Central memory CD4-positive, alpha-beta T cell (primary cell): ENCODE measurements around the gene ZNF830.
"Not testable (repeated sequence)": the region's sequence is repeated elsewhere in the genome, so short reads cannot be mapped to it uniquely, and the experiment has no call there.

Source experiments
- DNase-seq: peaks from one replicate; pipeline ENCODE4 v3.0.0; 2022
- total RNA-seq, 3 experiments: gene quantifications; one replicate each; lab custom pipeline; 2026; lab: John Stamatoyannopoulos, UW

The ZNF830 gene, protein sequence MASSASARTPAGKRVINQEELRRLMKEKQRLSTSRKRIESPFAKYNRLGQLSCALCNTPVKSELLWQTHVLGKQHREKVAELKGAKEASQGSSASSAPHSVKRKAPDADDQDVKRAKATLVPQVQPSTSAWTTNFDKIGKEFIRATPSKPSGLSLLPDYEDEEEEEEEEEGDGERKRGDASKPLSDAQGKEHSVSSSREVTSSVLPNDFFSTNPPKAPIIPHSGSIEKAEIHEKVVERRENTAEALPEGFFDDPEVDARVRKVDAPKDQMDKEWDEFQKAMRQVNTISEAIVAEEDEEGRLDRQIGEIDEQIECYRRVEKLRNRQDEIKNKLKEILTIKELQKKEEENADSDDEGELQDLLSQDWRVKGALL
- 30.9 to 43.6 (median 40.4) reads per million in 3 experiments for total RNA-seq

DNA sequence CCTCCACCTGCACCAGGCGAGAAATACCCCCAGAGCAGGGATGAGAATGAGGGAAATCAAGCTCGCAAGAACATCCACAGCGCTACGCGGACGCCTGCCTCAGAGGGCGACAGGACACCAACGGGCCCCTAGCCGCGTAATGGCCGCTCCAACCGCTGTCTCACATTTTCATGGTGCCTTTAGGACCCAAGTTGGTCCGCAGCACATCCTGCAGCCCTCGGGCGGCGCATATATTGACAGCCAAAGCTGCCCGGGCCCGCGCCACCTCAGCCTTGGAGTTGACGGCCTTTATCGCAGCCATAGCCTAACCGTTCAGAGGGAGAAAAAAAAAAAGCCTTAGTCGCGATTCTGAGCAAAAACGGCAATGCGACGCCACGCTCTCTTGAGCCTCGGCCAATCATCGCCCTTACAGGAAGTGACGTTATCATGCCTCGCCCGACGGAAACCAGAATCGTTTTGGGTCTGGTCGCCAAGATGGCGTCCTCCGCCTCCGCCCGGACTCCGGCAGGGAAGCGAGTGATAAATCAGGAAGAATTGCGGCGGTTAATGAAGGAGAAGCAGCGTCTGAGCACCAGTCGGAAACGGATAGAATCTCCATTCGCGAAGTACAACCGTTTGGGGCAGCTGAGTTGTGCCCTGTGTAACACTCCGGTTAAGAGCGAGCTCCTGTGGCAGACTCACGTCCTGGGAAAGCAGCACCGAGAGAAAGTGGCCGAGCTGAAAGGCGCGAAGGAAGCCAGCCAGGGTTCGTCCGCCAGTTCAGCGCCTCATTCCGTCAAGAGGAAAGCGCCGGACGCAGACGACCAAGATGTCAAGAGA lies at the start of gene ZNF830, which contains the start of gene CCT6B:
TSS of gene ZNF830 (plus strand) at position 448 of the 819 bp plus-strand sequence. CDS start at position 475, 27 bp downstream.
TSS of gene CCT6B (minus strand) at position 368 of the 819 bp plus-strand sequence. CDS start at position 301, 67 bp downstream.
- DNase-seq: peak; percentile 91

DNA sequence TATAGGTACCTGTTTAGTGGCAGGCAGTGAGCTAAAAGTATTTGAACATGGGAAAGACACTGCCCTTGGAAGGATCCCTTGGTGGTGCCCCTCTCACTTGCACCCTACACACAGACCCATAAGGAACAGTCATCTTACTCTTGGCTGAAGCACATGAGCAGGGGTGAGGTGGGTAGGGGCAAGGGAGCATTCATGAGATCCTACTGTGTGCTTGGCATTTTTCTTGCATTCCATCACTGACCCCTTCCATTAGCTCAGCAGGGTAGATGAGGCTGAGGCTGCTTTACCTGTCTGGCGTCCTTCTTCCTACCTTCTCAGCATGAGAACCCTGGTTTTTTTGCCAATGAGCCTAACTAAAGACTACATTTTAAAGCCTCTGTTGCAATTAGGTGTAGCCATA lies 48.3 kb upstream of the ZNF830 start:
- no peak for DNase-seq

DNA sequence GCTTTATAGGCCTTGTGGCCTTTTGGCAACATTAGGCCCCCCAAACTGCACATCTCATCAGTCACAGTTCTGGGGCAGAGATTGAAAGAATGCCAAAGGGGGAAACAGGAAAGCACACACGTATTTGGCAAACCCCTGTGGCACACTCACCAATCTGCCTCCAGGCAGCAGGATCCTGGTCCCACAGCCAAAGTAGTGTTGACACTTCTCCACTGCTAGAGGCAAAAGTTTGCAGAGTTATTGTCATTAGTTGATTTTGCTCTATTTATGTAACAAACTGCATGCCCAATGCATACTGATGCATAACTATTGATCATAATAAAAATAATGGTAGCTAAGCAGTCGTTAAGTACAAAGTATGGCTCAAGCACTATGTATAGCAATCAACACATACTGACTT lies 45.2 kb upstream of the ZNF830 start:
- DNase-seq: no peak

DNA sequence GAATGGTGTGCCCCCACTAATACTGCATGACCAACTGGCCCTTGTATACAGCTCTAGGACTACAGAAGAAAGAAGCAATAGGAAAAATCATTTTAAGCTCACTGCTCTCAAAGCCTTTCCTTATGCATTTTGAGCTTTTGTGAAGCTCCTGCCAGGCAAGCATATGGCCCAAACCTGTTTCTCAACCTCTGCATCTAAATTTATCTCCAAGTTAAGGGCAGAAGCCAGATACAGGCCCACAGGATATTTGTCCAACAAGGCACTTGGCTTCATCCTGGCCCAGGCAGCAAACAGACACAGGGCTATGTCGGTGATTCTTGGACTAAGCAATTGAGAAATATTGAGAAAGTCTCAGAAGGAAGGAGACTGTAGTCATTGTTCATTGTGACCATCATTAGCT lies 44.0 kb upstream of the ZNF830 start:
- no peak for DNase-seq

DNA sequence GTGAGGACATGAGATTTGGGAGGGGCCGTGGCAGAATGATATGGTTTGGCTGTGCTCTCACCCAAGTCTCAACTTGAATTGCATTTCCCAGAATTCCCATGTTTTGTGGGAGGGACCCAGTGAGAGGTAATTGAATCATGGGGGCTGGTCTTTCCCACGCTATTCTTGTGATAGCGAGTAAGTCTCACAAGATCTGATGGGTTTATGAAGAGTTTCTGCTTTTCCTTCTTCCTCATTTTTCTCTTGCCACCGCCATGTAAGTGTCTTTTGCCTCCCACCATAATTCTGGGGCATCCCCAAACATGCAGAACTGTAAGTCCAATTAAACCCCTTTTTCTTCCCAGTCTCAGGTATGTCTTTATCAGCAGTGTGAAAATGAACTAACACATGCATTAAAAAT lies 40.7 kb upstream of the ZNF830 start:
- no peak for DNase-seq

DNA sequence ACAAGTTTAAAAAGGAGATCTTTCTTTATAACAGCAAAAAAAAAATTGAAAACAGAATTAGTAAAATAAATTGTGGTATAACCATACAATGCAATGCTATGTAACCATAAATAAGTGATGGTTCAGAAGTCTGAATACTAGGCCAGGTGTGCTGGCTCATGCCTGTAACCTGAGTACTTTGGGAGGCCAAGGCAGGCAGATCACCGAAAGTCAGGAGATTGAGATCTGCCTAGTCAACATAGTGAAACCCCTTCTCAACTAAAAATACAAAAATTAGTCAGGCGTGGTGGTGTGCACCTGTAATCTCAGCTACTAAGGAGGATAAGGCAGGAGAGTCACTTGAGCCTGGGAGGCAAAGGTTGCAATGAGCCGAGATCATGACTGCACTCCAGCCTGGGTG lies 34.7 kb upstream of the ZNF830 start:
- no peak for DNase-seq

DNA sequence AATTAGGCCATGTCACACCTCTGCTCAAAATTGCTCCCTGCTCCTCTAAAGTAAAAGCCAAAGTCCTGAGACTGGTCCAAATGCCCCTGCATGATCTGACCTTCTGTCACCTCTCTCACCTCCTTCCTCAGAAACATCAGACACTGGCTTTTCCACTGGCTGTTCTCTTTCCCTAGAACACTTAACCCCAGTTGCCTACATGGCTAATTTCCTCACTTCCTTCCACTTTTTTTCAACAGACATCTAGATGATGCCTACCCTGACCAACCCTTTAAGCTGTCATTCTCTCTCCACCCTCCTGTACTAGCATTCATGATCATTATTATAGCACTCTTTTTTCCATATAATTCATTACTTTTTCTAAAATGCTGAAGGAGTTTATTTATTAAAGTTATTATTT lies 31.1 kb upstream of the ZNF830 start:
- no peak for DNase-seq

DNA sequence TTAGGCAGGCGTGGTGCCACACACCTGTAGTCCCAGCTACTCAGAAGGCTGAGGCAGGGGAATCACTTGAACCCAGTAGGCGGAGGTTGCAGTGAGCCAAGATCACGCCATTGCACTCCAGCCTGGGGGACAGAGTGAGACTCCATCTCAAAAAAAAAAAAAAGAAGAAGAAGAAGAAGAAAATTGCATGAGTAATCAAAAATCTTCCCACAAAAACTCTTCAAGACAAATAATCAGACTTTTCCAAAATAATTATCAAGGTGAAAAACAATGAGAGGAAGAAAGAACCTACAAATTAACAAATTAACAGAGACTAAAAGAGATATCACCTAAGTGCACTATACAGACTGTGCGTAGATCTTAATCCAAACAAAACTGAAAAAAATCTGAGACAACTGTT lies 10.6 kb upstream of the ZNF830 start:
- DNase-seq: not testable (repeated sequence)

DNA sequence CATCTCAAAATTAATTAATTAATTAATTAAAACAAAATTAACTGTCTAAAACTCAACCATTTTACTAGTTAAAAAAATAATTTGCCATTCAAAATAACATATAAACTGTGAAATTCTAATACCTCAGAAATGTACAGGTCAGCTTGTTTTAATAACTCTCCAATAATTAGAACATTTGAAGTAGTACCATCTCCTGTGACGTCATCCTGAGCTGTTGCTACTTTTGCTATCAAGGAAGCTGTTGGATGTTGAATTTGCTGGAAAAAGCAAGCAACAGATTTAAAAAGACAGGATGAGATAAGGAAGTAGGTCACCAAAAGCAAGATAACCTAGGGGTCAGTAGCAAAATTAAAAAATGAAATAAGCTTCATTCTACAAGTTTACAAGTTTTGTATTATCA lies 2.9 kb upstream of the ZNF830 start:
- no peak for DNase-seq

DNA sequence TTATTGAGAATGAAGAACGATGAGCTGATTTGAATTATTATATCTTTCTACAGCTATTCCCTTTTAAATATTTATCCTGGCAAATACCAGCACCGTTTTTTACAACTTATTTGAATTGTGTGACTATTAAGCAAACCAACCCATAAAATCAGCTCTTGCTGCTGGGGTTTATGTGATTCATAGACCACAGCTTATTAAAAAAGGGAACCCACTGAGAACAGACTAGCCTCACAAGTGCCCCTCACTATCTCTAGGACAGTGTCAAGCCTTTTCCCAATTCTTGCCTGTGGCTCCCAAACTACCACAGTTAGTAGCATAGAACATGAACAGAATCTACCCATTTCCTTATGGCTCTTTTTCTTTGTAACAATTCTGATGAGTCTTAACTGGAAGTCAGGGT lies 12.8 kb downstream of the ZNF830 start:
- DNase-seq: no peak

DNA sequence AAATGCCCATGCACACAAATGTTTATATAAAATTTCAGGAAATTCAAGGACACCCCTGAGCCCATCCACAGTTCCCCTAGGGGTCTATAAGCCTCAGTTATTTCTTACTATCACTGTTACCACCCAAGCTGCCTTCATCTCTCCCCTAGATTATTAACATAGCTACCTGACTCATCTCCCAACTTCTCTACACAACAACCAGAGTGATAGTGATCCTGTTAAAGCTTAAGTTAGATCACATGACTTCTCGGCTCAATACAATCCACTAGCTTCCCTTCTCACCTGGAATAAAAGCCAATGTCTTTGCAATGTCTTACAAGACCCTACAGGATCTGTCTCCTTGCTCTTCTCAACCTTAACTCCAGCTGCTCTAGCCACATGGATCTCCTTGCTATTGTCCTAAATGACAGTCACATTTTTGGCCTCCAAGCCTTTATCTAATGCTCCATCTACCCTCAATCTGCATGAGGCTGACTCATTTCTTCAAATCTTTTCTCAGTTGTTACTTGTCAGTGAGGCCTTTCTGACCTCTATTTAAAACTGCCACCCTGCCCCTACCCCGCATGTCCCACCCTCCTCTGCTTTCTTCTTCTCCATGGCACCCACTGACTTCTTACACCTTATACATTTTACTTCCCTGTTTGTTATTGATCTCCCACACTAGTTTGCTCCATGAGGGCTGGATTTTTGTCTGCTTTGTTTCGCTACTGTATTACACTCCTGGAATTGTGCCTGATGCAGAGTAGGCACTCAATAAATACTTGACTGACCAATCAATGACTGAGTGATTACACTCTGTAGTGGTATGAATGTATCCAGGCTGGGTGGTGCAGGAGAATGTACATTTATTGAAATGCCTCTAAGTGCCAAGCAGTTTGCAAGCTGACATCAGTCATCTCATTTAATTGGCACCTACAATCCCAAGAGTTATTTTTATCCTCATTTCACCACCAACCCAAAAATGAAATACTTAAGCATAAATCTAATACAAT lies 13.8 kb downstream of the ZNF830 start:
- DNase-seq: no peak

DNA sequence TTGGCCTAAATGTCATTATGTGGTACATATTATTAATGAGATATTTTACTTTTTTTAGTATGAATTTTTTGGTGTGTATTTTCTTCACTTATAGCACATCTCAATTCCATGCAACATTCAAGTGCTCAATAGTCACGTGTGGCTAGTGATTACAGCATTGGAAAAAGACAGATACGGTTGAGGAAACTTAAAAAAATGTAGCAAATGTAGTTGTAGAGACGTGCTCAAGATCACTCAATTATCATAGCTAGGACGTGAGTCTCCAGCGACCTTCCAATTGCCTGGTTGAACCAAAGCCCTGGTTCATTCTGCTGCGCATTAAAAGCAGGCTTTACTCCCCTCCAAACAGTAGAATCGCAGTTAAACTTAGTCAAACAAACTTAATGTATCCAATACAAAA lies 17.8 kb downstream of the ZNF830 start:
- no peak for DNase-seq

DNA sequence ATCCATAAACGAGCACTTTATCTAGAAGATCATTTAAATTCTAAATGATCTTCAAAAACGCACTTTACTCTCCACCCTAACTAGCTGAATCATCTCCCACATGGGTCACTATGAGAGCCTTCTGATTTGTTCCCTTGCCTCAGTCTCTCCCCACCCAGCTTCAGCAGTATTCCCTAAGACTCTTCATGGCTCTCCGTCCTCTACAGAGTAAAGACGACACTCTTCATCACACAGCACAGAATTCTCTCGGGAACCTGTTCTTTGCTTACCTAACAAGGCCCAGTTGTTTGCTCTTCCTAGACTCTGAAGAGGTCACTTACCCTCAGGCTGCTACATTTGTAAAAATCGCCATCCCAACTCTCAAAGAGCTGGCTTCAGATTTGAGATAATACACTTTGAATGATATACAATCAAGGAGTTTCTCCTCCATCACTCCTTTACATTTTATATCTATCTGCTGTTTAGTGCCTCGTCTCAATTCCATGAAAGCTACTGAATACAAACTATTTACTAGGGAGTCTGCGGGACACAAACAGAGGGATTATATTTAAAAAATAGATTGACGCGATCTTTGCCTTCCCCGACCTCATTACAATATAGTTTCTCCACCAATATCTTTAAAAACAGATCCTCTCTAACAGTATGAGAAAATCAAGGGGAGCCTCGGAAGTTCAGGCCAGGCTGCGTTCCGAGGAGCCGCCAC lies 18.5 kb downstream of the ZNF830 start:
- no peak for DNase-seq

DNA sequence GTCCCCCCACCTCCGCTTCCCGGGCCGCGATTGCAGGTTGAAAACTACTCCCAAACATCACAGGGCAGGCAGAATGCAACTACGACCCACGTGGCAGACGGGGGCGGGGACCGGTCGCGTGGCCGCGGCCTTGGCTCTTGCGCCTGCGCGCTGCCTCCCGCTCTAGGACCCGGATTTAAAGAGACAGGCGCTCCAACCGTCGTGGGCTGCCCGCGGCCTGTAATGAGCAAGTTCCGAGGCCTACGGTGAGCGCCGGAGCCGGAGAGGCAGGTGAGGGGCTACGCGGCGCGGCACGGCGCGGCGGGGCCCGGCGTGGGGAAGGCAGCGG lies 19.0 kb downstream of the ZNF830 start, which contains the start of gene LIG3:
TSS of gene LIG3 (plus strand) at position 160 of the 328 bp plus-strand sequence. CDS start 2,494 bp downstream, outside the sequence.
- DNase-seq: peak; percentile 92

DNA sequence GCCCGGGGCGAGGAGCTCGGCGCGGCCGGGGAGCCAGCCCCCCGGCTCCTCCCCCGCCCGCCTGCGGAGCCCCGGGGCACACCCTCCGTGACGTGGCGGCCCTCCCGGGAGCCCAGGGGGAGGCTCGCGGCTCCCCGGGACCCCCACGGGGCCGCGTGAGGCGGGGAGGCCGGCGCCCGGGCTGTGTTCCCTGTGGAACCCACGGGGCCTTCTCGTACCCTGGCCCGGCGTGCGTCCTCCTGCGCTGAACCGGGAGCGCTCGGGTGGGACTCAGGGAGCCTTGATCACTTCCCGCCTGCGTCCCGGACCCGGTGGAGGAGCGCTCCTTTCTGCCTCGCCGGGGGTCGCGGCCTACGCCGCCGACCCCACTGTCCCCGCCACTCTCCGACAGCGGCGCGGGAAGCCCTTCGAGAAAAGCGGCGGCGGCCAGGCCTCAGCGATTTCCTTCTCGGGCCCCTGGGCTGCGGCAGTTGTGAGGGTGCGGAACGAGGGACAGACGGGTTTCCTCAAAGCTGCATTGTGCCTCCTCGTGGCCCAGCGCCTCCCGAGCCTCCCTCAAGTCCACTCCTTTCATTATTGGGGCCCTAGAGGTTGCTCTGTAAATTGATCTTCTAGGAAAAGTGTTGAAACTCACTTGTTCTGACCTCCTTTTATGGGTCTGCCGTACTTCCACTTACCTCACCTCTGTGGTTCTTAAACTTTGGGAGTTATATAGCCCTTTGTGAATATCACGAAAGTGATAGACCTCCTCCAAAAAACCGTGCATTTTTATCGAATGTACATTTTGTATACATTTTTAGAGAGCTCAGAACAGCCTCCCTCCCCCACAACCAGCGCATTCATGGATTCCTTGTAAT lies 19.6 kb downstream of the ZNF830 start:
- peak; percentile 71 for DNase-seq

DNA sequence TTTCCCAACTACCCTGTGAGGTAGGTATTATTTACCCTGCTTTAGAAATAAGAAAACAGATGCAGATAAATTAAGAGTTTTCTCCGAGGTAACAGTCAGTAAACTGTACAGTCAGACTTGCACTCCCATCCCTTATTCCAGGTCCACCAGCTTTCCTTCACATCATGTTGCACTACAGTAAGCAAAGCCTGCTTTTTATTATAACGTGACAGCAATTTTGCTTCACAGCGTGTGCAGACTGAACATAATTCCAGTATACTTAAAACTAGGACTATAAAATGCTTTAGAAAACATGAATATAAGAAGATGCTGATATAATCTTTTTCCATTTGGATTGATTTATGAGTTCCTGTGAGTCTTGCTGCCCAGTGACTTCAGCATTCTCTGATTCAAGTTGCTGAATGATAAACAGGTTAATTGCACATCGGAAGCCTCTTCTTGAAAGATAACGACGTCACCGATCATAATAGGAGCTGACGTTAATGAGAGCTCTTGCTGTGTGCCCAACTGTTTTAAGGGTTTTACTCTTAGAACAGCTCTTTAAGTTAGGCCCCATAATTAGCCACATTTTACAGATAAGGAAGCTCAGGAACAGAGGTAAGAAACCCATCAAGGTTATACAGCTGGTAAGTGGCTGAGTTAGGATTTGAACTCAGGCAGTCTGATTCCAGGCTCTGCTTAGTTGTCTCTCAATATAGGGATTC lies 20.4 kb downstream of the ZNF830 start:
- no peak for DNase-seq

DNA sequence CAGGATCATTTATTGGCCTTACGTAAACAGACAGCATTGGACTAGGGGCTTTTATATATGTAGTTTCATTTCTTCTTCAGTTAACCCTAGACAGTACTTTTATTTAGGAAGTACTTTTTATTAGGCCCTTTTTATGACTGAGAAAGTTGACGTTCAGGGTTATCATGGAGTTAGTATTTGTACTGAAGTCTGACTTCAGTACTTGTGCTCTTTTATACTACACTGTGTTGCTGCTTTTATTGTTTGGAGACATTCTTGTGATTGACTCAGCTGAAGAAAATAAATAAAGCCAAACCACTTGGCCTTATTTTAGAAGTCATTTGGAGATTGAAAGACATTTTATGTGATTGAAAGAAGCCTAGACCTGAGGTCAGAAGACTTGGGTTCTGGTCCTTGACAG lies 25.9 kb downstream of the ZNF830 start:
- DNase-seq: no peak

DNA sequence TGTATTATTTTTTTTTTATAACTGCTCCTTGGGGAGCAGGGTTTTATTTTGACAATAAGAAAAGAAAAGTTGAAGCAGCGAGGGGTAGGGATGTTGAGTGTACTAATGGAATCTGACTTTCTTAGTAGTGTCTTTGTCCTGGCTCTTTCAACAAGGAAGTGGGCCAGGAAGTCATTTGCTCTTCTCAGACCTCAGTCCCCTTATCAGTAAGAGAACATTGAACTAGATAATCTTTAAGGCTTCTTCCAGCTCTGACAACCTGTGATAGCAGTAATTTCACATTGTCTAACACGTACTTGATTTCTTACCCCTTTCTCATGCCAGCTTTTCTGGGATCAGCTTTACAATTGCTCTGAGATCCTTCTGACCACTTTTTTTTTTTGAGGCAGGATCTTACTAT lies 27.3 kb downstream of the ZNF830 start:
- DNase-seq: no peak

DNA sequence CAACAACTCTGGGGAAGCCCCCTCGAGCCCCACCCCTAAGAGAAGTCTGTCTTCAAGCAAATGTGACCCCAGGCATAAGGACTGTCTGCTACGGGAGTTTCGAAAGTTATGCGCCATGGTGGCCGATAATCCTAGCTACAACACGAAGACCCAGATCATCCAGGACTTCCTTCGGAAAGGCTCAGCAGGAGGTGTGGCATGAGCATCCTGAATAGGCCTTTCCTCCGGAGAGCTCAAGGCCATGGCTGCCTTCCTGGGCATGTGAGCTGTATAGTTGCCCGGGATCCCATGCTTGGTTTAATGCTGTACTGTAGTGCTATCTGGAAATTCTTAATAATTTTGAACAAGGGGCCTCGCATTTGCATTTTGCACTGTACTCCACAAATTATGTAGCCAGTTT lies 28.1 kb downstream of the ZNF830 start:
- no peak for DNase-seq

DNA sequence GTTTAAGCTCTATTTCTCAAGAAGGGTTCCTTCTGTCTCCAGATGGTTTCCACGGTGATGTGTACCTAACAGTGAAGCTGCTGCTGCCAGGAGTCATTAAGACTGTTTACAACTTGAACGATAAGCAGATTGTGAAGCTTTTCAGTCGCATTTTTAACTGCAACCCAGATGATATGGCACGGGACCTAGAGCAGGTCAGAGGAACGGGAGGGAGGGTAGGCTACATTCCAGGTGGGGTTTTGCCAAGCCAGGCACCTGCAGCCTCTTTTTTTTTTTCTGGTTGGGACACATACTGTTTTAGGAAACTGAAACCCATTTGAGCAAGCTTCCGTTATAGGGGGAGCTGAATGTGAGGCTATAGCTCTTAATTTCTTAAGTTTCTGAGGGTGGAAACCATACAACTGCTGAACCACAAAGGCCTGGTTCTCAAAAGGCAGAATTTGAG lies 29.6 kb downstream of the ZNF830 start:
- no peak for DNase-seq
